Measurements from ENCODE around the gene SPOCK1. TPM values are rescaled to one million over a fixed set of nuclear protein-coding genes. Genes with fewer than 3 reads are reported as not detected.

Gene SPOCK1
- total and polyA plus RNA-seq, 2 experiments from 2014 or later = 8.2 to 10.5 TPM

DNA sequence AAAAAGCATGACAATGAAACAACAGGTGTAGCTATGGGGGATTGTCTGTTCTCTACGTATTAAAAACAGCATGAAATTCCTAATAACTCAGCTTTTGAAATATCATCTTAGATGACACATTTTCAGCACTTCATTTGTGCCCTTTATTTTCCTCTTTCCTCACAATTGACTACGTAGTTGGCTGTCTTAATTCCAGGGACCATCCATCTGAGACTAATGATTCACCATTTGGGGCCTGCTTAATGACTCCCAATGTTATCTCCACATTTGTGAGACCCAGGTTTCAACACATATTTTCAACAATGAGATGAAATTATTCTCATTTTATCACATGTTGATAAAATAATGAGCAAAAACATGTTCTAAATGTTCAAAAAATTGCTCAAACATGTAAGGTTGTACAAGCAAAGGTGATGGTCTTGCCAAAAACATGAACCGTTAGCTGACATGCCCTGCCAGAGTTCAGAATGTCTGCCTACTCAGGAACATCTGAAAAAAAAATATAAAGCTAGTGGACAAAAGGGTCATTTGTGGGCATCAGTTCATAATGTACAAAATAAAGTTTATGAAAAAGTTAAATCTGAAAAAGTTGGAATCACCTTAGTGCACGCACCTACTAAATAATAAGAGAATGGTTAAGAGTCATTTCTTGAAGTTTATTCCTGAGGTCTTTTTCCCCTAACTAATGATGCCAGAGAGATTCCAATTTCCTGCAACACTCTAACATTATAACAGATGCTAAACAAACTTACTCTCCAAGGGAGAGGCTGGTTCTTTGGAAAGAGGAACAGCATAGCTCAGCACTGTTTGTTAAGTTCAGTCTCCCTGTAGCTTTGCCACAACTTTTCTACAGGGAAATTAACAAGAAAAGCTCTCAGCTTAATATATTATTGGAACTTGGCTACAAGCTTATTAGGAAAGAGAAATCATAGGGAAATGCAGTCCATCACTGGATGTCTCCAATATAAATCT, 275.5 kb downstream of the SPOCK1 start:
- no peak overlapping the region for H3K27ac Mint-ChIP-seq
- DNase-seq (ENCODE audit: low spot score) (no peak), ATAC-seq (no peak)
- H3K4me1 ChIP-seq (ENCODE audit: insufficient read depth) = no peaks in the 10 kb centered on the region
- H3K27ac ChIP-seq (ENCODE audit: low read depth) = no peak overlapping the region
- no peaks in the 10 kb centered on the region for H3F3A ChIP-seq (replicated peaks; ENCODE audit: low read depth)
- no peaks in the 10 kb centered on the region for H3K9me3 Mint-ChIP-seq
- H3K79me2 ChIP-seq (replicated peaks; ENCODE audit: insufficient read depth) = no peaks in the 10 kb centered on the region
- H2AFZ ChIP-seq = no peak overlapping the region
- no peak overlapping the region for H3K4me3 ChIP-seq
- no peaks in the 10 kb centered on the region for H3K27me3 ChIP-seq (ENCODE audit: insufficient read depth)
- no peaks in the 10 kb centered on the region for H4K20me1 ChIP-seq (replicated peaks; ENCODE audit: insufficient read depth)
- H3K9me2 ChIP-seq (ENCODE audit: insufficient read depth) = no peaks in the 10 kb centered on the region
- H3K27me3 Mint-ChIP-seq (ENCODE audit: insufficient read depth, low read depth, poor library complexity) = no peaks in the 10 kb centered on the region
- TF ChIP-seq JUNB (IDR thresholded peaks at IDR 0.05; ENCODE audit: unreplicated experiment) (no peak), ZNF114 (CRISPR knock-in tag; IDR thresholded peaks at IDR 0.05) (no peak), EZH2phosphoT487 (IDR thresholded peaks at IDR 0.05; ENCODE audit: unreplicated experiment) (no peak), EZH2 (IDR thresholded peaks at IDR 0.05; ENCODE audit: low read depth, unreplicated experiment) (no peak)
- TF ChIP-seq, protein P1, sequence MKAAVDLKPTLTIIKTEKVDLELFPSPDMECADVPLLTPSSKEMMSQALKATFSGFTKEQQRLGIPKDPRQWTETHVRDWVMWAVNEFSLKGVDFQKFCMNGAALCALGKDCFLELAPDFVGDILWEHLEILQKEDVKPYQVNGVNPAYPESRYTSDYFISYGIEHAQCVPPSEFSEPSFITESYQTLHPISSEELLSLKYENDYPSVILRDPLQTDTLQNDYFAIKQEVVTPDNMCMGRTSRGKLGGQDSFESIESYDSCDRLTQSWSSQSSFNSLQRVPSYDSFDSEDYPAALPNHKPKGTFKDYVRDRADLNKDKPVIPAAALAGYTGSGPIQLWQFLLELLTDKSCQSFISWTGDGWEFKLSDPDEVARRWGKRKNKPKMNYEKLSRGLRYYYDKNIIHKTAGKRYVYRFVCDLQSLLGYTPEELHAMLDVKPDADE (IDR thresholded peaks at IDR 0.05) = no peak
- TF ChIP-seq, protein P2, sequence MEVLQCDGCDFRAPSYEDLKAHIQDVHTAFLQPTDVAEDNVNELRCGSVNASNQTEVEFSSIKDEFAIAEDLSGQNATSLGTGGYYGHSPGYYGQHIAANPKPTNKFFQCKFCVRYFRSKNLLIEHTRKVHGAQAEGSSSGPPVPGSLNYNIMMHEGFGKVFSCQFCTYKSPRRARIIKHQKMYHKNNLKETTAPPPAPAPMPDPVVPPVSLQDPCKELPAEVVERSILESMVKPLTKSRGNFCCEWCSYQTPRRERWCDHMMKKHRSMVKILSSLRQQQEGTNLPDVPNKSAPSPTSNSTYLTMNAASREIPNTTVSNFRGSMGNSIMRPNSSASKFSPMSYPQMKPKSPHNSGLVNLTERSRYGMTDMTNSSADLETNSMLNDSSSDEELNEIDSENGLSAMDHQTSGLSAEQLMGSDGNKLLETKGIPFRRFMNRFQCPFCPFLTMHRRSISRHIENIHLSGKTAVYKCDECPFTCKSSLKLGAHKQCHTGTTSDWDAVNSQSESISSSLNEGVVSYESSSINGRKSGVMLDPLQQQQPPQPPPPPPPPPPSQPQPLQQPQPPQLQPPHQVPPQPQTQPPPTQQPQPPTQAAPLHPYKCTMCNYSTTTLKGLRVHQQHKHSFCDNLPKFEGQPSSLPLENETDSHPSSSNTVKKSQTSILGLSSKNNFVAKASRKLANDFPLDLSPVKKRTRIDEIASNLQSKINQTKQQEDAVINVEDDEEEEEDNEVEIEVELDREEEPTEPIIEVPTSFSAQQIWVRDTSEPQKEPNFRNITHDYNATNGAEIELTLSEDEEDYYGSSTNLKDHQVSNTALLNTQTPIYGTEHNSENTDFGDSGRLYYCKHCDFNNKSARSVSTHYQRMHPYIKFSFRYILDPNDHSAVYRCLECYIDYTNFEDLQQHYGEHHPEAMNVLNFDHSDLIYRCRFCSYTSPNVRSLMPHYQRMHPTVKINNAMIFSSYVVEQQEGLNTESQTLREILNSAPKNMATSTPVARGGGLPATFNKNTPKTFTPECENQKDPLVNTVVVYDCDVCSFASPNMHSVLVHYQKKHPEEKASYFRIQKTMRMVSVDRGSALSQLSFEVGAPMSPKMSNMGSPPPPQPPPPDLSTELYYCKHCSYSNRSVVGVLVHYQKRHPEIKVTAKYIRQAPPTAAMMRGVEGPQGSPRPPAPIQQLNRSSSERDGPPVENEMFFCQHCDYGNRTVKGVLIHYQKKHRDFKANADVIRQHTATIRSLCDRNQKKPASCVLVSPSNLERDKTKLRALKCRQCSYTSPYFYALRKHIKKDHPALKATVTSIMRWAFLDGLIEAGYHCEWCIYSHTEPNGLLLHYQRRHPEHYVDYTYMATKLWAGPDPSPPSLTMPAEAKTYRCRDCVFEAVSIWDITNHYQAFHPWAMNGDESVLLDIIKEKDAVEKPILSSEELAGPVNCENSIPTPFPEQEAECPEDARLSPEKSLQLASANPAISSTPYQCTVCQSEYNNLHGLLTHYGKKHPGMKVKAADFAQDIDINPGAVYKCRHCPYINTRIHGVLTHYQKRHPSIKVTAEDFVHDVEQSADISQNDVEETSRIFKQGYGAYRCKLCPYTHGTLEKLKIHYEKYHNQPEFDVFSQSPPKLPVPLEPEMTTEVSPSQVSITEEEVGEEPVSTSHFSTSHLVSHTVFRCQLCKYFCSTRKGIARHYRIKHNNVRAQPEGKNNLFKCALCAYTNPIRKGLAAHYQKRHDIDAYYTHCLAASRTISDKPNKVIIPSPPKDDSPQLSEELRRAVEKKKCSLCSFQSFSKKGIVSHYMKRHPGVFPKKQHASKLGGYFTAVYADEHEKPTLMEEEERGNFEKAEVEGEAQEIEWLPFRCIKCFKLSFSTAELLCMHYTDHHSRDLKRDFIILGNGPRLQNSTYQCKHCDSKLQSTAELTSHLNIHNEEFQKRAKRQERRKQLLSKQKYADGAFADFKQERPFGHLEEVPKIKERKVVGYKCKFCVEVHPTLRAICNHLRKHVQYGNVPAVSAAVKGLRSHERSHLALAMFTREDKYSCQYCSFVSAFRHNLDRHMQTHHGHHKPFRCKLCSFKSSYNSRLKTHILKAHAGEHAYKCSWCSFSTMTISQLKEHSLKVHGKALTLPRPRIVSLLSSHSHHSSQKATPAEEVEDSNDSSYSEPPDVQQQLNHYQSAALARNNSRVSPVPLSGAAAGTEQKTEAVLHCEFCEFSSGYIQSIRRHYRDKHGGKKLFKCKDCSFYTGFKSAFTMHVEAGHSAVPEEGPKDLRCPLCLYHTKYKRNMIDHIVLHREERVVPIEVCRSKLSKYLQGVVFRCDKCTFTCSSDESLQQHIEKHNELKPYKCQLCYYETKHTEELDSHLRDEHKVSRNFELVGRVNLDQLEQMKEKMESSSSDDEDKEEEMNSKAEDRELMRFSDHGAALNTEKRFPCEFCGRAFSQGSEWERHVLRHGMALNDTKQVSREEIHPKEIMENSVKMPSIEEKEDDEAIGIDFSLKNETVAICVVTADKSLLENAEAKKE (CRISPR knock-in tag; IDR thresholded peaks at IDR 0.05) = no peak
- no peak overlapping the region for H3K4me2 ChIP-seq
- no peaks in the 10 kb centered on the region for H3K36me3 ChIP-seq (ENCODE audit: insufficient read depth)
- no peaks in the 10 kb centered on the region for H3K36me3 Mint-ChIP-seq (ENCODE audit: low read depth)
- no peaks in the 10 kb centered on the region for H3K4me1 Mint-ChIP-seq
- no peak overlapping the region for H3K4me3 Mint-ChIP-seq

Data from GM23338 (cell line).